ENCODE data around the gene TLR1.
A peak's percentile ranks its signal among the peaks of the same experiment; 100 is the strongest.
"Not testable (repeated sequence)": the region's sequence is repeated elsewhere in the genome, so short reads cannot be mapped to it uniquely, and the experiment has no call there.

The TLR1 gene

DNA sequence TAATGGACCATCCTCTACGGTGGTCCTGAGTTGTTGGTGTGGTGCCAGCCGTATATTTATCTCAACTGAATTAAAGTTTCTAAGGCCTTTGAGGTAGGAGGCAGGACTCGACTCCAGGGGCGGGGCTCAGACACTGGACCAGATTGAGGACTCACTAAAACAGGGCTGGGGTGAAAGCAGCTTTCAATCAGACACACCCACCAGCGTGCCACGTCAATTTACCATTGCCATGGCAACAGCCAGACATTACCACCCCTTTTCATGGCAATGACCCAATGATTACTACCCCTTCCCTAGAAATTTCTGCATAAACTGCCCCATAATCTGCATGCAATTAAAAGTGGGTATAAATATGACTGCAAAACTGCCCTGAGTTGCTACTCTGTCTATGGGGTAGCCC is 6.7 kb upstream of the TLR1 start:
- Histone ChIP-seq H2AFZ (ENCODE audit: low read length) (no peak overlapping the region), H3K27me3 (replicated peaks; ENCODE audit: insufficient read depth, low read length) (no peaks in the 10 kb centered on the region), H3K9me3 (replicated peaks; ENCODE audit: insufficient read depth, low read length) (no peaks in the 10 kb centered on the region), H3K4me3 (ENCODE audit: low read length) (no peak overlapping the region), H4K20me1 (ENCODE audit: insufficient read depth, low read length) (no peaks in the 10 kb centered on the region), H3K27ac (ENCODE audit: low read length) (no peak overlapping the region), H3K4me2 (ENCODE audit: low read depth, low read length) (no peak overlapping the region), H3F3A (ENCODE audit: insufficient read depth, low read length) (no peaks in the 10 kb centered on the region), H3K4me1 (ENCODE audit: low read length) (no peaks in the 10 kb centered on the region), H3K79me2 (ENCODE audit: low read length) (no peaks in the 10 kb centered on the region), H3K36me3 (replicated peaks; ENCODE audit: insufficient read depth, low read length) (no peaks in the 10 kb centered on the region), H3K9ac (ENCODE audit: low read length) (no peak overlapping the region), H3K9me2 (replicated peaks; ENCODE audit: insufficient read depth, low read length) (no peaks in the 10 kb centered on the region)
- DNase-seq, result no peak
- TF ChIP-seq EZH2phosphoT487 (IDR thresholded peaks at IDR 0.05; ENCODE audit: low read length) (no peak), CTCF (IDR thresholded peaks at IDR 0.05; ENCODE audit: low read length) (no peak), EZH2 (optimal IDR thresholded peaks at IDR 0.05; ENCODE audit: low read depth, low read length) (no peak)

DNA sequence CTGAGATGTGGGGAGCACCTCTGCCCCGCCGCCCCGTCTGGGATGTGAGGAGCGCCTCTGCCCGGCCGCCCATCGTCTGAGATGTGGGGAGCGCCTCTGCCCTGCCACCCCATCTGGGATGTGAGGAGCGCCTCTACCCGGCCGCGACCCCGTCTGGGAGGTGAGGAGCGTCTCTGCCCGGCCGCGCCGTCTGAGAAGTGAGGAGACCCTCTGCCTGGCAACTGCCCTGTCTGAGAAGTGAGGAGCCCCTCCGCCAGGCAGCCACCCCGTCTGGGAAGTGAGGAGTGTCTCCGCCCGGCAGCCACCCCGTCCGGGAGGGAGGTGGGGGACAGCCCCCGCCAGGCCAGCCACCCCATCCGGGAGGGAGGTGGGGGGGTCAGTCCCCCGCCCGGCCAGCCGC is 2.9 kb upstream of the TLR1 start:
- not testable (repeated sequence) for H3K9me2 ChIP-seq (replicated peaks; ENCODE audit: insufficient read depth, low read length); H3K4me2 ChIP-seq (ENCODE audit: low read depth, low read length); H4K20me1 ChIP-seq (ENCODE audit: insufficient read depth, low read length); H2AFZ ChIP-seq (ENCODE audit: low read length); DNase-seq; H3K27ac ChIP-seq (ENCODE audit: low read length); H3K4me3 ChIP-seq (ENCODE audit: low read length); H3K9ac ChIP-seq (ENCODE audit: low read length); H3K79me2 ChIP-seq (ENCODE audit: low read length); H3K9me3 ChIP-seq (replicated peaks; ENCODE audit: insufficient read depth, low read length); H3K27me3 ChIP-seq (replicated peaks; ENCODE audit: insufficient read depth, low read length); H3K36me3 ChIP-seq (replicated peaks; ENCODE audit: insufficient read depth, low read length)
- H3F3A ChIP-seq (ENCODE audit: insufficient read depth, low read length), result peaks cover 27% of the 10 kb centered on the region
- H3K4me1 ChIP-seq (ENCODE audit: low read length), result peaks cover 13% of the 10 kb centered on the region

- H4K20me1 ChIP-seq (ENCODE audit: insufficient read depth, low read length); H3K27me3 ChIP-seq (replicated peaks; ENCODE audit: insufficient read depth, low read length); H3K9me3 ChIP-seq (replicated peaks; ENCODE audit: insufficient read depth, low read length); H3K4me3 ChIP-seq (ENCODE audit: low read length); DNase-seq; H2AFZ ChIP-seq (ENCODE audit: low read length); H3K79me2 ChIP-seq (ENCODE audit: low read length); H3K36me3 ChIP-seq (replicated peaks; ENCODE audit: insufficient read depth, low read length); H3K9me2 ChIP-seq (replicated peaks; ENCODE audit: insufficient read depth, low read length): not testable (repeated sequence)
- Histone ChIP-seq H3K4me2 (ENCODE audit: low read depth, low read length) (peak overlapping the region; percentile 86), H3K4me1 (ENCODE audit: low read length) (peaks cover 13% of the 10 kb centered on the region), H3K9ac (ENCODE audit: low read length) (peak overlapping the region; percentile 64), H3F3A (ENCODE audit: insufficient read depth, low read length) (peaks cover 27% of the 10 kb centered on the region), H3K27ac (ENCODE audit: low read length) (peak overlapping the region; percentile 91)
Observed at GRCh38 chr4:38806251-38806650, 1.7 kb upstream of the TLR1 start.

- peaks cover 5% of the 10 kb centered on the region for H3K79me2 ChIP-seq (ENCODE audit: low read length)
- H3K27ac ChIP-seq (ENCODE audit: low read length), result peak overlapping the region; percentile 91
- H3K4me2 ChIP-seq (ENCODE audit: low read depth, low read length), result peak overlapping the region; percentile 86
- H3K9me2 ChIP-seq (replicated peaks; ENCODE audit: insufficient read depth, low read length), result no peaks in the 10 kb centered on the region
- H4K20me1 ChIP-seq (ENCODE audit: insufficient read depth, low read length), result no peaks in the 10 kb centered on the region
- DNase-seq, result peak; percentile 73
- no peaks in the 10 kb centered on the region for H3K9me3 ChIP-seq (replicated peaks; ENCODE audit: insufficient read depth, low read length)
- peak overlapping the region; percentile 64 for H3K9ac ChIP-seq (ENCODE audit: low read length)
- peaks cover 13% of the 10 kb centered on the region for H3K4me1 ChIP-seq (ENCODE audit: low read length)
- peak overlapping the region; percentile 57 for H3K4me3 ChIP-seq (ENCODE audit: low read length)
- no peaks in the 10 kb centered on the region for H3K36me3 ChIP-seq (replicated peaks; ENCODE audit: insufficient read depth, low read length)
- H3F3A ChIP-seq (ENCODE audit: insufficient read depth, low read length), result peaks cover 27% of the 10 kb centered on the region
- no peaks in the 10 kb centered on the region for H3K27me3 ChIP-seq (replicated peaks; ENCODE audit: insufficient read depth, low read length)
- TF ChIP-seq CTCF (IDR thresholded peaks at IDR 0.05; ENCODE audit: low read length) (no peak), EZH2 (optimal IDR thresholded peaks at IDR 0.05; ENCODE audit: low read depth, low read length) (no peak), EZH2phosphoT487 (IDR thresholded peaks at IDR 0.05; ENCODE audit: low read length) (no peak)
- H2AFZ ChIP-seq (ENCODE audit: low read length), result peak overlapping the region; percentile 64
Observed at GRCh38 chr4:38805530-38806145, 1.0 kb upstream of the TLR1 start.
